ENCODE results near the gene CIZ1.

Gene CIZ1

DNA sequence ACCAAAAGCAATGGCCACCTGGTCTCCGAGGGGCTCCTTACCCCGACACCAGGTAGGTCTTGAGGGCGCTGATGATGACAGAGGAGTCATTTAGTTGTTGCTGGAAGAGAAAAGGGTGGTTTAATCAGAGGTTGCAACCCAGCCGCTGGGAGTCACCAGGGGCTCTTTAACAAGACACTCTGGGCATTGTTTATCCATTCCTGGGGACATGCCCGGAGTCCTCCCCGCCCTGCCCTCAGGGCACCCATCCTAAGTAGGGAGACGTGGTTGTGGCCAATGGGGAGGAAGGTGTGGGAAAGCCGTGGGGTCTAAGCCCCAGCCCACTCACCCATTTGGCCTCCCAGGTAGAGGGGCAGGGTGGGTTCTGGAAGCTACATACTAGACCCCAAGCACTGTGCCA lies 66.9 kb downstream of the CIZ1 start:
- CTCF ChIA-PET: interaction anchor here (0.9 to 3.8 kb wide), 12 partner anchors 8 to 328 kb away, joined by 3 to 18 read pairs (median 5); no protein-coding TSS in a partner anchor
- DNase-seq: no peak
- WGBS (ENCODE audit: insufficient coverage): 100% methylated on average over 8 of the region's 8 CpGs
- Histone ChIP-seq H3K4me3 (ENCODE audit: control insufficient read depth in 1 of 7, extremely low read depth in 1 of 7, insufficient read depth in 4 of 7, low read depth in 2 of 7, low read length in 6 of 7) (no peak overlapping the region), H3K9me3 (ENCODE audit: control extremely low read depth in 1 of 5, control insufficient read depth in 4 of 5, insufficient read depth in 2 of 5, low read depth in 1 of 5, low read length in 4 of 5) (no peaks in the 10 kb centered on the region), H3K27ac (ENCODE audit: insufficient read depth in 1 of 2, low read depth in 1 of 2, low read length in 2 of 2, poor library complexity in 1 of 2, severe bottlenecking in 2 of 2) (no peak overlapping the region), H3K4me1 (ENCODE audit: control extremely low read depth in 1 of 4, control insufficient read depth in 4 of 4, insufficient read depth in 4 of 4, low read length in 3 of 4) (peaks cover 0 to 31% (median 27%) of the 10 kb centered on the region in 4 experiments), H3K36me3 (ENCODE audit: control insufficient read depth in 4 of 4, insufficient read depth in 4 of 4, low read length in 3 of 4) (peaks cover 2 to 51% (median 27%) of the 10 kb centered on the region in 4 experiments), H3K27me3 (replicated peaks in 2 of 5; ENCODE audit: control insufficient read depth in 4 of 5, insufficient read depth in 5 of 5, low read length in 4 of 5) (no peaks in the 10 kb centered on the region)
- POLR2A ChIA-PET: no interaction called here

DNA sequence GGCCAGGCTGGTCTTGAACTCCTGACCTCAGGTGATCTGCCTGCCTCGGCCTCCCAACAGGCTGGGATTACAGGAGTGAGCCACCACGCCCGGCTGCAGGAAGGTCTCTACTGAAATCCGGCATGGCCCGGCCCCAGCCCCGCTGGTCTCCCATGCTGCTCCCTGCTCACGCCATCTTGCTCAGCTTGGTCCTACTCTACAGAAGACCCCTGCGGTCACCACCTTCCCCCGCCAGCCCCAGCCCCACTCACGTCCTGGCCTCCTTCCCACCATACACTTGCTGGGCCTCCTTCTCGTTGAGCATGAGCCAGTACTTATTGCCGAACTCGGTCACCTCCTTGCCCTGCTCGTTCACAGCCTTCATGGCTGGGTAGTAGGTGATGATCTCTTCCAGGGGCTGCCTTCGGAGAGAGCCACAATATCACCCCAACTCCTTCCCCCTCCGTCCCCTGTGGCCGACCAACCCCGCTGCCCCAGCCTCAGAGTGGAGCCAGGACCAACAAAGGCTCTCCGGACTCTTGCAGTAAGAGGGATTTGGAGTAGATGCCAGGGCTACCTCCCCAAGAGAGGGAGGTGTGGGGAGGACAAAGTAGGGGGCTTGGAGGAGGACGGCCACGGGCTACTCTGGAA lies 67.8 kb downstream of the CIZ1 start:
- H3K27ac ChIP-seq (ENCODE audit: insufficient read depth in 1 of 2, low read depth in 1 of 2, low read length in 2 of 2, poor library complexity in 1 of 2, severe bottlenecking in 2 of 2): no peak overlapping the region
- CTCF ChIA-PET: interaction anchor here (1.4 to 3.8 kb wide), 3 partner anchors 7 to 45 kb away, joined by 6 to 18 read pairs (median 7); no protein-coding TSS in a partner anchor
- no peaks in the 10 kb centered on the region for H3K27me3 ChIP-seq (replicated peaks in 2 of 5; ENCODE audit: control insufficient read depth in 4 of 5, insufficient read depth in 5 of 5, low read length in 4 of 5)
- no peak overlapping the region for H3K4me3 ChIP-seq (ENCODE audit: control insufficient read depth in 1 of 7, extremely low read depth in 1 of 7, insufficient read depth in 4 of 7, low read depth in 2 of 7, low read length in 6 of 7)
- WGBS (ENCODE audit: insufficient coverage): 97% methylated on average over 15 of the region's 21 CpGs
- H3K36me3 ChIP-seq (ENCODE audit: control insufficient read depth in 4 of 4, insufficient read depth in 4 of 4, low read length in 3 of 4): peaks cover 2 to 51% (median 27%) of the 10 kb centered on the region in 4 experiments
- H3K4me1 ChIP-seq (ENCODE audit: control extremely low read depth in 1 of 4, control insufficient read depth in 4 of 4, insufficient read depth in 4 of 4, low read length in 3 of 4): peaks cover 0 to 25% (median 22%) of the 10 kb centered on the region in 4 experiments
- H3K9me3 ChIP-seq (ENCODE audit: control extremely low read depth in 1 of 5, control insufficient read depth in 4 of 5, insufficient read depth in 2 of 5, low read depth in 1 of 5, low read length in 4 of 5): no peaks in the 10 kb centered on the region
- POLR2A ChIA-PET: no interaction called here
- no peak for DNase-seq

DNA sequence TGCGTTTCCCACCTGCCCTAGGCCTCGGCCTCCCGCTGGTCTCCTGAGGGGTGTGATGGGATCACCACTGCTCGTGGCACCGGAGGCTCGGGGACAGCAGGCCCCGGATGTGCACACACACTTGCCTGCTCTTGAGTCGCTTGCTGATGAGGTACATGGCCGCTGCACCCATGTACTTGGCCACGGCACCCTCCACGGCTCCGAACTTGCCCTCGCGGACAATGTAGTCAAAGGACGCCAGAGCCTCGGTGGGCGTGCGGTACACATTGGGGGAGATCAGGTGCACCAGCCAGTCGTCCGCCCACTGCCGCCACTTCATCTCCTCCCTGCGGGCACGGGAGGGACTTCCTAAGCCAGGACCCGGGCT lies 68.6 kb downstream of the CIZ1 start:
- CTCF ChIA-PET: no interaction called here
- H3K36me3 ChIP-seq (ENCODE audit: control insufficient read depth in 4 of 4, insufficient read depth in 4 of 4, low read length in 3 of 4): peaks cover 2 to 51% (median 27%) of the 10 kb centered on the region in 4 experiments
- POLR2A ChIA-PET: no interaction called here

DNA sequence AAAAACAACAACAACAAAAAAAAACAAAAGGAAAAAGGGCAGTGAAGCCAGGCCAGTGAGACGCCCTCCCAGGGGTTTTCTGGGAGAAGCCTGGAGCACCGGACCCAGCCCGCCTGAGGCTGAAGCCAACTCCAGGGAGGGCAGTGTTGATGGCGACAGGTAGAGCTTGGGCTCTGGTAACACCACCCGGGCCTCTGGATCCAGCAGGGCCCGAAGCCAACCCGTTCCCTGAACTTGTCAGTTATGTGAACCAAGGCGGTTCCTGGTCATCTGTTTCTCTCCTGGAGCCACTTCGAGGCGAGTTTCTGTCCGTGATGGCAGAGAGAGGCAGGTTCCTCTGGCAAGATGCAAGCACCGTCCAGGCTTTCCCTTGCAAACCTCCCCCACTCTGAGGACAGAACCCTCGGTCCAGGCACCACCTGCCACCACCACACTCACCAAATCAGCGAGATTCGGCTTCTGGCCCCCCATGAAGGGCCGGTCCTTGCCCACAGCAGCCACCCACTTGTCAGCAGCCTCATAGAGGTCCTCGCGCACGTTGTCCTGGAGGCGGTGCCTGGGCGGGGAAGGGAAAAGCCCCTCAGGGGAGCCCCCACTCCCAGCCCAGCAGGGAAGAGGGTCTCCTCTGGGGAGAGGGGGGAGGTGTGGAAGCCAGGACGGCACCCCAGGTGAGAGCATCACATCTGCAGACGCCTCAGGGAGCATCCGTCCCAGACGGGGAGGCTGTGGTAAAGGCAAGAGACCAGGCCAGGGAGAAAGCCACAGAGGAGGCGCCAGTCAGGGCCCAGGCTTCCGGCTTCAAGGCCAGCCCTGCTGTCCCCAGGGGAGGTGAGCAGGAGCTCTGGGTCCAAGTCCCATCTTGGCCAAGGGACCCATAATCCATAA lies 69.2 kb downstream of the CIZ1 start:
- ChIA-PET POLR2A (no interaction called here), CTCF (no interaction called here)
- DNase-seq: no peak
- peaks cover 2 to 51% (median 27%) of the 10 kb centered on the region in 4 experiments for H3K36me3 ChIP-seq (ENCODE audit: control insufficient read depth in 4 of 4, insufficient read depth in 4 of 4, low read length in 3 of 4)
- no peaks in the 10 kb centered on the region for H3K9me3 ChIP-seq (ENCODE audit: control extremely low read depth in 1 of 5, control insufficient read depth in 4 of 5, insufficient read depth in 2 of 5, low read depth in 1 of 5, low read length in 4 of 5)
- H3K27me3 ChIP-seq (replicated peaks in 2 of 5; ENCODE audit: control insufficient read depth in 4 of 5, insufficient read depth in 5 of 5, low read length in 4 of 5): no peaks in the 10 kb centered on the region
- no peak overlapping the region for H3K4me3 ChIP-seq (ENCODE audit: control insufficient read depth in 1 of 7, extremely low read depth in 1 of 7, insufficient read depth in 4 of 7, low read depth in 2 of 7, low read length in 6 of 7)
- H3K27ac ChIP-seq (ENCODE audit: insufficient read depth in 1 of 2, low read depth in 1 of 2, low read length in 2 of 2, poor library complexity in 1 of 2, severe bottlenecking in 2 of 2): no peak overlapping the region
- peaks cover 0 to 26% (median 23%) of the 10 kb centered on the region in 4 experiments for H3K4me1 ChIP-seq (ENCODE audit: control extremely low read depth in 1 of 4, control insufficient read depth in 4 of 4, insufficient read depth in 4 of 4, low read length in 3 of 4)
- 97% methylated on average over 26 of the region's 27 CpGs for WGBS (ENCODE audit: insufficient coverage)

More for the DNA sequence above, 68.6 kb downstream of the CIZ1 start:
- H3K4me1 ChIP-seq (ENCODE audit: control extremely low read depth in 1 of 4, control insufficient read depth in 4 of 4, insufficient read depth in 4 of 4, low read length in 3 of 4): peaks cover 0 to 26% (median 21%) of the 10 kb centered on the region in 4 experiments
- WGBS (ENCODE audit: insufficient coverage): 98% methylated on average over 24 of the region's 24 CpGs
- no peak overlapping the region for H3K4me3 ChIP-seq (ENCODE audit: control insufficient read depth in 1 of 7, extremely low read depth in 1 of 7, insufficient read depth in 4 of 7, low read depth in 2 of 7, low read length in 6 of 7)
- H3K27ac ChIP-seq (ENCODE audit: insufficient read depth in 1 of 2, low read depth in 1 of 2, low read length in 2 of 2, poor library complexity in 1 of 2, severe bottlenecking in 2 of 2): no peak overlapping the region
- no peaks in the 10 kb centered on the region for H3K9me3 ChIP-seq (ENCODE audit: control extremely low read depth in 1 of 5, control insufficient read depth in 4 of 5, insufficient read depth in 2 of 5, low read depth in 1 of 5, low read length in 4 of 5)
- no peak for DNase-seq
- no peaks in the 10 kb centered on the region for H3K27me3 ChIP-seq (replicated peaks in 2 of 5; ENCODE audit: control insufficient read depth in 4 of 5, insufficient read depth in 5 of 5, low read length in 4 of 5)

DNA sequence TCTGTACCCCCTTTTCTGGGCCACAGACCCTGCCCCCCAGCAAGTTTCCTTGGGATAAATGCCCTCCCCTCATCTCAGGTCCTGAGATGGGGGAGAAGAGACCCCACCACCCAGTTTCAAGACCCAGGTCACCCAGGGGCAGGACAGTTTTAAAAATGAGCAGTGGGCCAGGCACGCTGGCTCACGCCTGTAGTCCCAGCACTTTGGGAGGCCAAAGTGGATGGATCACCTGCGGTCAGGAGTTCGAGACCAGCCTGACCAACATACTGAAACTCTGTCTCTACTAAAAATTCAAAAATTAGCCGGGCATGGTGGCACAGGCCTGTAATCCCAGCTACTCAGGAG lies 69.9 kb downstream of the CIZ1 start:
- ChIA-PET POLR2A (no interaction called here), CTCF (no interaction called here)
- WGBS (ENCODE audit: insufficient coverage): 100% methylated on average over 3 of the region's 5 CpGs

DNA sequence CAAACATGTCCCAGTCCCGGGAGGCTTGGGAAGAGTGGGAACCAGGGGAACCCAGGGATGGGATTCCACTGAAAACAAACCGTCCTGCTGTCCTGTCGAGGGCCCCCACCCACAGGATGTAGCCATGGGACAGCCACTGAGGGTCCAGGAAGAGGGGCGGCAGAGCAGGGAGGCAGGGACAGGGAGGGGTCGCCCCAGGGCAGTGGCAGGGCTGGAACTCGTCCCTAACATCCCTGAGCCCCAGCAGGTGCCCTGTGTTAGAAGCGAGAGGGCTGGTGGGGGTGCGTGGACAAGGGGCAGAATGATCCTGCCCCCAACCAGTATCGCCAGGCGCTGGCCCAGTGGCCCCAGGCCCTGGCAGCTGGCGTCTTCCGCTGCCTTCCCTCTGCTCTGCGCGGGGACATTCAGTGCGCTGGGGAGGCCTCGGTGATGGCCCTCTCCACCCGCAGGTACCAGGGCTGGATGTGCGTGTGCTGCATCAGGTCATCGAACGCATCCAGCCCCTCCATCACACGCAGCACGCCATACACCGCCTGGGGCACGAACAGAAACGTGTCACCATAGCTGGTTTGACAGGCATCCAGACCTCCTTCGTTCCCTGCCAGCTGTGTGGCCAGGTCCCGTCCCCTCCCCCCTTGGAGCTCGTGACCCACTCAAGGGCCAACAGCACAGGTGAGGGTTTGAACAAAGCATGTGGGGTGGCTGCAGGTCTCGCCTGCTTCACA lies 70.5 kb downstream of the CIZ1 start:
- peaks cover 2 to 51% (median 27%) of the 10 kb centered on the region in 4 experiments for H3K36me3 ChIP-seq (ENCODE audit: control insufficient read depth in 4 of 4, insufficient read depth in 4 of 4, low read length in 3 of 4)
- no peak for DNase-seq
- H3K27ac ChIP-seq (ENCODE audit: insufficient read depth in 1 of 2, low read depth in 1 of 2, low read length in 2 of 2, poor library complexity in 1 of 2, severe bottlenecking in 2 of 2): no peak overlapping the region
- peaks cover 0 to 16% (median 13%) of the 10 kb centered on the region in 4 experiments for H3K4me1 ChIP-seq (ENCODE audit: control extremely low read depth in 1 of 4, control insufficient read depth in 4 of 4, insufficient read depth in 4 of 4, low read length in 3 of 4)
- CTCF ChIA-PET: interaction anchor here (0.6 to 1.1 kb wide), 2 partner anchors 16 to 21 kb away, joined by 3 to 4 read pairs; no protein-coding TSS in a partner anchor
- H3K27me3 ChIP-seq (replicated peaks in 2 of 5; ENCODE audit: control insufficient read depth in 4 of 5, insufficient read depth in 5 of 5, low read length in 4 of 5): no peaks in the 10 kb centered on the region
- 94% methylated on average over 25 of the region's 29 CpGs for WGBS (ENCODE audit: insufficient coverage)
- no peak overlapping the region for H3K4me3 ChIP-seq (ENCODE audit: control insufficient read depth in 1 of 7, extremely low read depth in 1 of 7, insufficient read depth in 4 of 7, low read depth in 2 of 7, low read length in 6 of 7)
- H3K9me3 ChIP-seq (ENCODE audit: control extremely low read depth in 1 of 5, control insufficient read depth in 4 of 5, insufficient read depth in 2 of 5, low read depth in 1 of 5, low read length in 4 of 5): no peaks in the 10 kb centered on the region
- POLR2A ChIA-PET: no interaction called here

More for the DNA sequence above, 69.9 kb downstream of the CIZ1 start:
- DNase-seq: no peak
- peaks cover 2 to 51% (median 27%) of the 10 kb centered on the region in 4 experiments for H3K36me3 ChIP-seq (ENCODE audit: control insufficient read depth in 4 of 4, insufficient read depth in 4 of 4, low read length in 3 of 4)
- H3K4me3 ChIP-seq (ENCODE audit: control insufficient read depth in 1 of 7, extremely low read depth in 1 of 7, insufficient read depth in 4 of 7, low read depth in 2 of 7, low read length in 6 of 7): no peak overlapping the region
- H3K27me3 ChIP-seq (replicated peaks in 2 of 5; ENCODE audit: control insufficient read depth in 4 of 5, insufficient read depth in 5 of 5, low read length in 4 of 5): no peaks in the 10 kb centered on the region
- H3K9me3 ChIP-seq (ENCODE audit: control extremely low read depth in 1 of 5, control insufficient read depth in 4 of 5, insufficient read depth in 2 of 5, low read depth in 1 of 5, low read length in 4 of 5): no peaks in the 10 kb centered on the region
- no peak overlapping the region for H3K27ac ChIP-seq (ENCODE audit: insufficient read depth in 1 of 2, low read depth in 1 of 2, low read length in 2 of 2, poor library complexity in 1 of 2, severe bottlenecking in 2 of 2)
- peaks cover 0 to 21% (median 18%) of the 10 kb centered on the region in 4 experiments for H3K4me1 ChIP-seq (ENCODE audit: control extremely low read depth in 1 of 4, control insufficient read depth in 4 of 4, insufficient read depth in 4 of 4, low read length in 3 of 4)
